ENCODE measurements around the gene BTBD19. TPM values are rescaled to one million over a fixed set of nuclear protein-coding genes. Genes with fewer than 3 reads are reported as not detected.

BTBD19 gene
- polyA plus RNA-seq, 1 experiment: 7.3 TPM

GRCh38 chr1:44848456-44849181 lies 40.3 kb downstream of the BTBD19 start:
- no peak for TF ChIP-seq CTCF (IDR thresholded peaks at IDR 0.05; ENCODE audit: low read depth, low read length)
- POLR2A ChIA-PET: no interaction called here
- no peaks in the 10 kb centered on the region for H3K9me3 ChIP-seq (ENCODE audit: control insufficient read depth, insufficient read depth, low read length)
- H3K27ac ChIP-seq (ENCODE audit: low read depth, low read length): no peak overlapping the region
- CTCF ChIA-PET: interaction anchor here (0.7 to 1.4 kb wide), 2 partner anchors 13 to 455 kb away, joined by 4 read pairs; no protein-coding TSS in a partner anchor
- DNase-seq (ENCODE audit: low read depth, low spot score): no peak
- no peaks in the 10 kb centered on the region for H3K27me3 ChIP-seq (ENCODE audit: control insufficient read depth, insufficient read depth, low read length)
- H3K4me3 ChIP-seq (ENCODE audit: low read depth, low read length): no peak overlapping the region

- Histone ChIP-seq H3K27me3 (ENCODE audit: control insufficient read depth, insufficient read depth, low read length) (no peaks in the 10 kb centered on the region), H3K27ac (ENCODE audit: low read depth, low read length) (no peak overlapping the region), H3K4me3 (ENCODE audit: low read depth, low read length) (no peak overlapping the region), H3K9me3 (ENCODE audit: control insufficient read depth, insufficient read depth, low read length) (no peaks in the 10 kb centered on the region)
- no peak for TF ChIP-seq CTCF (IDR thresholded peaks at IDR 0.05; ENCODE audit: low read depth, low read length)
- CTCF ChIA-PET: interaction anchor here (0.8 kb wide), 1 partner anchor 12 kb away, joined by 4 read pairs; no protein-coding TSS in a partner anchor
- DNase-seq (ENCODE audit: low read depth, low spot score): no peak
- POLR2A ChIA-PET: no interaction called here
Measured at GRCh38 chr1:44849575-44850132, 41.3 kb downstream of the BTBD19 start.

- CTCF ChIA-PET: interaction anchor here (1.0 to 1.2 kb wide), 2 partner anchors 16 to 163 kb away, joined by 3 to 5 read pairs; no protein-coding TSS in a partner anchor
- Histone ChIP-seq H3K27ac (ENCODE audit: low read depth, low read length) (no peak overlapping the region), H3K27me3 (ENCODE audit: control insufficient read depth, insufficient read depth, low read length) (no peaks in the 10 kb centered on the region), H3K9me3 (ENCODE audit: control insufficient read depth, insufficient read depth, low read length) (no peaks in the 10 kb centered on the region), H3K4me3 (ENCODE audit: low read depth, low read length) (no peak overlapping the region)
- DNase-seq (ENCODE audit: low read depth, low spot score): no peak
- POLR2A ChIA-PET: no interaction called here
- no peak for TF ChIP-seq CTCF (IDR thresholded peaks at IDR 0.05; ENCODE audit: low read depth, low read length)
Measured at GRCh38 chr1:44851308-44851707, 43.0 kb downstream of the BTBD19 start.

- no peak for DNase-seq (ENCODE audit: low read depth, low spot score)
- ChIA-PET CTCF (interaction anchor here (1.1 kb wide), 1 partner anchor 447 kb away, joined by 3 read pairs; no protein-coding TSS in a partner anchor), POLR2A (no interaction called here)
- no peak overlapping the region for H3K4me3 ChIP-seq (ENCODE audit: low read depth, low read length)
- no peak for TF ChIP-seq CTCF (IDR thresholded peaks at IDR 0.05; ENCODE audit: low read depth, low read length)
- H3K9me3 ChIP-seq (ENCODE audit: control insufficient read depth, insufficient read depth, low read length): no peaks in the 10 kb centered on the region
- H3K27ac ChIP-seq (ENCODE audit: low read depth, low read length): no peak overlapping the region
- no peaks in the 10 kb centered on the region for H3K27me3 ChIP-seq (ENCODE audit: control insufficient read depth, insufficient read depth, low read length)
Measured at GRCh38 chr1:44853201-44853600, 44.9 kb downstream of the BTBD19 start.

GRCh38 chr1:44854970-44855369 lies 46.6 kb downstream of the BTBD19 start:
- ChIA-PET CTCF (interaction anchor here (0.7 kb wide), 1 partner anchor 12 kb away, joined by 5 read pairs; the partner anchor contains the start of gene PTCH2), POLR2A (no interaction called here)
- no peak for DNase-seq (ENCODE audit: low read depth, low spot score)
- Histone ChIP-seq H3K4me3 (ENCODE audit: low read depth, low read length) (no peak overlapping the region), H3K9me3 (ENCODE audit: control insufficient read depth, insufficient read depth, low read length) (no peaks in the 10 kb centered on the region), H3K27me3 (ENCODE audit: control insufficient read depth, insufficient read depth, low read length) (no peaks in the 10 kb centered on the region), H3K27ac (ENCODE audit: low read depth, low read length) (no peak overlapping the region)
- TF ChIP-seq CTCF (IDR thresholded peaks at IDR 0.05; ENCODE audit: low read depth, low read length): no peak
